GOT3 (cell line): ENCODE data around the gene WBP11.

Experiments used
- DNase-seq: peaks from one replicate; lab custom pipeline; 2025; ENCODE audit warnings: mixed read lengths; lab: John Stamatoyannopoulos, UW

Gene WBP11

DNA sequence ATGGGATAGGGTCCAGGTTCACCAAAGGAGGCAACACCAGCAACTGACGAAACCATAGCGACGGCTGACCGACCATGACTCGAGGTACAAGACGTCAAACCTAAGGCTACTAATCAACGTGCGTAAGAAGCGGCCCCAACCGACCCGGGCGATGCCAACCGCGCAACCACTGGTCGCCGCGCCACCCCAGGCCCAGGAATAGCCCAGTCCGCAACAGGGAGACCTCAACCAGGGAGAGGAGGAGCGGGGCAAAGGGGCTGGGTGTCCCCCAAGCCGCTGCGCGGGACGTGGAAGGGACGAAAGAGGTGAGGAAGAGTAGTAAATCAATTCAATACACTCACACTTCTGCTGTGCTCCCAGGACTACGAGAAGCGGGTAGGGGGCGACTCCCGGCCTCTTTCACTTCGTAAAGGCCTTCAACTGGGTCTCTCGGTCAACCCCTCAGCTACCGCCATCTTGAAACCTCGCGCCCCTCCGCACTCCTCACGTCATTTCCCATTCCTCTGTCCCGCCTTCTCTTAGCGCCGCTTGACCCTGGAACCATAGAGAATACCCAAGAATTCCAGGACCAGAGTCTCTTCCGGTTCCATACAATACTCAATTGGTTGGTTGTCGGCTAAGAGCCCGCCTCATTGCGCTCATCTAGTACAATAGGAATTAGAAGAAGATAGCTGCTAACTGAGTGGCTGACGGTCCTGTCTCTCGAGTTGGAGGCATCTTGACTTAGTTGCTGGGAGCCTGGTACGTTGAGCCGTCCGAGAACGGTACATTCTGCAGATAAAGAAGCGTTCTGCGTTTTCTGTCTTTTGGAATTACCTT is at the start of gene WBP11, which contains the start of gene C12orf60:
TSS of gene WBP11 (minus strand) at position 468 of the 819 bp plus-strand sequence. CDS start 2,095 bp downstream, outside the sequence.
TSS of gene C12orf60 (plus strand) at position 660 of the 819 bp plus-strand sequence. CDS start 19,266 bp downstream, outside the sequence.
- peak; percentile 74 for DNase-seq

DNA sequence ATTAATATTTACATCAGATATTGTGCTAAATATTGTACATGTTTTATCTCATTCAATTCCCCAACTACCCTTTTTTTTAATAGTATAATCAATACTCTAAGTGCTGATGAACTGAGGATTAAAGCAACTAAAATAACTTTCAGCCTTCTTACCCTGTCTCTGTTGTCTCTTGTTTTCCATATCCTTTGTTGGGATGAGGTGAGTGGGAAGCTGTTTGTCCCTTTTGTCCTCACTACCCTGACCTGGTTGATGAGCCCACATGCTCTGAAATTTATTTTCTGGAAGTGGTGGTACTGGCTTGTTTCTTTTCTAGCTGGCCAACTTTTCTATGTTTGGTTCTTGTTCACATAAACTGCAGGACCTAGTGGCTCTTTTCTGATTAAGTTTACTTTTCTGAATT is 49.6 kb upstream of the WBP11 start:
- no peak for DNase-seq

DNA sequence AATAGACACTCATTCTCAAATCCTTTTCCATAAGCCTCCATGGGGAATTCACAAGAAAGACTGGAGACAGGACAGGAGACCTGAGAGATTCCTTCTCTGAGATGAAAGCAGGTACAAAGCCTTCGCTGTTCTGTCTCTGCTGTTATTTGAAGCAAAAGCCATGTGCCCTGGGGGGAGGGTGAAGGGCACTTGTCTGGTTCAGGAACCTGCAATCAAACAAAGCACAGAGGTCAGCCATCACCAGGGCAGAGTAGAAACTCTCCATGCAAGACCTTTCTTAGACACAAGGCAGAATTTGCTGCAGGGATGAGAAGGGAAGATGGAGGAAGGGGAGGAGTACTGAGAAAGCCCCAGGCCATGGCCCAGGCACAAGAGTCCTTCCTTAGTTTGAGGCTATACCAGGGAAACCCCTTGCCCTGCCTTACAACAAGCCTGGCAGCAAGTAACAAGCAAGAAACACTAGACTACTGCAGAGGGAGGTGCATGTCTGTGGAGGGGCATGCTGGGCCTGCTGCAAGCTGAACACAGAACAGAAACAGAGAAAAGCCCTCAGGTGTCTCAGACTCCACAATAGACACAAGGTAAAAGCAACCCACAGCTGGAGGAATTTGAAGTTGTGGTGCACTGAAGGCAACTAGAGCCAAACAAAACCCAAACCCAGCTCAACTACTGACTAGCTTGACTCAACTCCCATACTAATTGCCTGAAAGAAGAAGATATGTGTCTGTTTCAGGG is 47.8 kb upstream of the WBP11 start:
- no peak for DNase-seq

DNA sequence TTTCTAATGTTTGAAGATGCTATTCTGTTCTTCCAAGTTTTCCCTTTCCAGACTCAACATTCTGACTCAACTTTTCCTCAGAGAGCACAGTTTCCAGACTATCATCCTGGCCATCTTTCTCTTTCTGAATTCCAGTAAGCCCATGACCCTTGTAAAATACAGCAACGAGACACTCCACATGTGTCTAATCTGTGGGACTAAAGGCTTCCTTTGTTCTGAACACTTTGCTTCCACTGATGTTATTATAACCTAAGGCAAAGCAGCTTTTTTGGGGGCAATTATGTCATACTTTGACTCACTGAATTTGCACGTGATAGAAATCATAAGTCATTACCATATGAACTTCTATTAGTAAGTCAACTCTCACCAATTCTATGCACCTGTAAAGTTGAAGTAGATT is 46.4 kb upstream of the WBP11 start:
- no peak for DNase-seq

DNA sequence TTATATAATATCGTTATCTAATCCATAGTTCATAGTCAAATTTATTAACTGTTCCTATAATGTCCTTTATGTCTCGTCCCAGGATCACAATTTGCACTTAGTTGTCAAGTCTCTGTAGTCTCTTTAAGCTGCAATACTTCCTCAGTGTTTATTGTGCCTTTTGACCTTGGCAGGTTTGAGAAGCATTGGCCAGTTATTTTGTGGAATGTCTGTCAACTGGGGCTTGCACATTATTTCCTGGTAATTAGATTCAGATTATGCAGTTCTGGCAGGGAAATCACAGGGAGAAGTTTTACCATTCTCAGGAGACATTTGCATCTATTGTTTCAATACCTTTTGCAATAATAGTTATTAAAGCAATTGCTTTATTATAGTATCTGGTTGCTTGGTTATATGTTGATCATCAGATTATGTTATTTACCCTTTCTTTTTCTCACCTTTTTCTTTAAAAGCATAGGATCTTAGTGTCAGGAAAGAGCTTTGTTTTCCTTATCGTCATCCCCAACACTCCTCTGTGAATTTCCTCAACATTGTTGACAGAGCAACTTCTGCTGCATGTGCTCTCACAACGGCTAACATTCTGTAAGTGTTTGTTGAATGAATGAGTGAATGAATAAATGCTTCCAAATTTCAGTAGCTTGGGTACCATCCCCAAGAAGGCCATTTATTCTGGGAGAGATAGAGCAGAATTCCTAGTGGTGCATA is 43.8 kb upstream of the WBP11 start:
- no peak for DNase-seq

DNA sequence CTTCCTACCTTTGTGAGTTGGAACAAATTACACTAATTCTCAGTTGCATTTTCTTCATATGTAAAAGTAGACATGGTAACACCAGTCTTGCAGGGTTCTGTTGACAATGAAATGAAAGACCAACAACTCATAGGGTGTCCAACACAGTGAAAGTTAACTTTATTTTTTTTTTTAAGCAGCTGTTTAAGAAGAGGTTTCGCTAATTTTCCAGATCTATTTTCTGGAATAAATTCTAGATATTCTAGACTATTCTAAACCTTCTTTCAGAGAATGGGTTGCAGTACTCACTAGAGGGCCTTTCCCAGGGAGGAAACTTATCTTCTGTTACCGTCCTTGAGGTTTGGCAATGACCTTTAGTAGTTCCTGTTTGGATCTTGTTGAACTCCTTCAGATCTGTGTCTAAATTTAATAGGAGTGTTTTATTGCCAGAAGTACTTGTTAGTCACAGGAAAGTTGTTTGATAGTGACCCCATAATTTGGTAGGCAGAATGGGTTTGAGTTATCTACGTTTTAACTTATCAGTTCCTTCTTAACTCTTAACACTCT is 42.8 kb upstream of the WBP11 start:
- DNase-seq: no peak

DNA sequence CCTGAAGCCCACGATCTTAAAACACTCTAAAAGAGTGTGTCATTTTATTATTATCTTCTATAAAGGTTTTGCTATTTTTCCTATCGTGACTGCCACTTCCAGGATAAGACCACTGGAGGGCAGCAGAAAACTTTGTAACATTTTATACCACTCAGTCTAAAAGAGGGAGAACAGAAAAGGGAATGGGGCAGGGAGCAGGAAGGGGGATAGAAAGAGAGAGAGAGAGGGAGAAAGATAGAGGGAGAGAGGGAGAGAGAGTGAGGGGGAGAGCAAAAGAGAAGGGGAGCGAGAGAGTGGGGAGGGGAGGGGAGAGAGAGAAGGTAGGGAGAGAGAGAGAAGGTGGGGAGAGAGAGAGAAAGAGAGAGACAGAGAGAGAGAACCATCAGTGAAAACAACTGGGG is 42.1 kb upstream of the WBP11 start:
- DNase-seq: no peak

DNA sequence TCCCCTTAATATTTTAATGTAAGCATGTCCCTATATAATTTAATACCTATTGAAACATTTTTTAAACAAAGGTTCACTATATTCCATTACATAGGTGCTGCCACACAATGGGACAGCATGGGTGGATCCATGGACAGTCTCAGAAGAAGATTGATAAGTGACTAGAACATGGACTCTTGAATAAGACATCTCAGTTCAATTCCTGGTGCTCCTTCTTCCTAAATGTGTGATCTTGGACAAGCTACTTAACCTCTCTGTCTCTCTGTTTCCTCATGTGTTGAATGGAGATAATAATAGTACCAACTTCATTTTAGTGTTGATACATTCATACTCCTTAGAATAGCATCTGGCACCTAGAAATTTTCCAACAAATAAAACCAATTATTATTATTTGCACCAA is 41.1 kb upstream of the WBP11 start:
- DNase-seq: no peak

DNA sequence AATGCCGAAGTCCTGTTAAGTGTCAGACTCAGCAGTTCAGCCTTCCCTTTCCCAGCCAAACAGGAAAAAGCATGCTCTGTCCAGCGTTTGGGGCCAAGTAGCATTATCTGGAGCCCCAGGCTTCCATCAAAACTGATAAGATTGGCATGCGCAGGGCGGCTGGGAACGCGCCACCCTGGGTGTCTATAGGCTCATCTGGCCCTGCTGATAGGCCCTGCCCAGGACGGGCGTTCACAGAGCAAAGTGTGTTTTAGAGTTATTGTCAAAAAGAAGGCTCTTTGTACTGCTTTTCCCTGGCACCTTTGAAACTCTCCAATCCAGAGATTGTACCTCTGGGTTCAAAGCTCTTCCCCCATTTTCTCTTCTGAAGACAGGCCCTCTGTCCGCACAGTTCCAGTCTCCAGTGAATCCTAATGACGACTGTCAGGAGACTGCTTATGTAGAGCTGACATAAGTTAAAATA is 40.2 kb upstream of the WBP11 start, which contains the start of gene ART4:
TSS of gene ART4 (minus strand) at position 102 of the 463 bp plus-strand sequence. CDS start 413 bp downstream, outside the sequence.
- DNase-seq: no peak

DNA sequence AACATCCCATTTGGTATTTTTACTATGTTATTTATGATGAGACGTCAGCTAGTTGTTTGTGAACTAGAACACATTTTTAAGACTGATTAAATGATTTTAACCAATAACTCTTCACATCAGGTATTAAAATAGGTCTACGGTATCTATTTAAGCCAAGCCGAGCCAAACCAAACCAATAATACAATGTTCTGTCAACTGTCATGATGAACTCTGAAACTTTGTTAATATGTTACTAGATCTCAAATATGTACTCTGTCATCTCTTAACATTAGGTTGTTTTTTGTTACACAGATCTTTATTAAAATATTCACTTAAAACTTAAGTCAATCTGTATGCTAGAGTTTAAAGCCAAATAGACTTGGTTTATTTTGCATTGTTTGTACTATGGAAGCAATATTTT is 39.0 kb upstream of the WBP11 start:
- DNase-seq: no peak

DNA sequence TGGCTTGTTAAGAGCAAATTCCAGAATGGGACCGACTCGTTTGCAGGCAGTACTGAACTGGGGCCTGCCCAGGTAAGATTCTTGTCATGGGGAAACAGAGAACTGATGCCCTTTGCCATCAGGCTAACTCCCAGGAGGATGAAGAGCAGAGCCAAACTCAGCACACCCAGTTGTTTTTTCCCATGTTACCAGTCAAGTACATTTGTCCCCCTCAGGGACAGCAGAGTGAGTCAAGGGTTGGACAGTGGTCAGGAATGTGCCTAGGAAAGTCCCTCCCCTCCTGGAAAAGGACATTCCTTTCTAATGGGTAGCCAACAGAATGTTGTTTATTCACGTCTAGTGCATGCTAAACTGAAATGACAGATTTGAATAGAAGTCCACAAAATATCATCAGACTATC is 38.5 kb upstream of the WBP11 start:
- DNase-seq: no peak

DNA sequence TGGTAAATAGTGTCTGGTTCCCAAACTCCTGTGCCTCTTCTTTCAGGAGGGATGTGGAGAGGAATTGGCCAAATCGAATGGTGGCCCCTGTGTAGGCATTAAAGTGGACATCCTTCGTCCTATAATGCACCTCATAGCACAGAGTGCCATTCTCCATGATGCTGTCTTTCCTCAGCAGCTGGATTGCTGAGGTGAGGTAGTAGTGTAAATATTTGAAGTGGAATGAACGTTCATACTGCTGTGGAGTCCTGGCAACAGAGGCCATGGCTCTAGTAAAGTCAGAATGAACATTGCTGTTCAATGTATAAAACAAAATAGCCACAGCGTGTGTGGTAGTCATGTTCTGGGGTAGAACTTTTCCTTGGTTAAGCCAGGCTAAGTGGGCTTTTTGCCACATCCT is 37.3 kb upstream of the WBP11 start:
- no peak for DNase-seq

DNA sequence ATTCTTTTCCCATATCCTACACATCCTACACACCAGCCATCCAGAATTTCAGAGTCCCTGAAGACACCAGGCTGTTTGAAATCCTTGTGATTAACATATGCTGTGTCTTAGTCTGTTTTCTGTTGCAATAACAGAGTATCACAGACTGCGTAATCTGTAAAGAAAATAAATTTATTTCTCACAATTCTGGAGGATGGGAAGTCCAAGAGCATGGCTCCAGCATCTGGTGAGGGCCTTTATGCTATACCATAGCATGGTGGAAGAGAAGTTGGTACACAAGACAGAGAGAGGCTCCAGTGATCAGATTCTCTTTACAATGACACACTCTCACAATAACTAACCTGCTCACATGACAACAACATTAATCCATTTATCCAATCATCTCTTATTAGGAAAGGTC is 36.0 kb upstream of the WBP11 start:
- no peak for DNase-seq

DNA sequence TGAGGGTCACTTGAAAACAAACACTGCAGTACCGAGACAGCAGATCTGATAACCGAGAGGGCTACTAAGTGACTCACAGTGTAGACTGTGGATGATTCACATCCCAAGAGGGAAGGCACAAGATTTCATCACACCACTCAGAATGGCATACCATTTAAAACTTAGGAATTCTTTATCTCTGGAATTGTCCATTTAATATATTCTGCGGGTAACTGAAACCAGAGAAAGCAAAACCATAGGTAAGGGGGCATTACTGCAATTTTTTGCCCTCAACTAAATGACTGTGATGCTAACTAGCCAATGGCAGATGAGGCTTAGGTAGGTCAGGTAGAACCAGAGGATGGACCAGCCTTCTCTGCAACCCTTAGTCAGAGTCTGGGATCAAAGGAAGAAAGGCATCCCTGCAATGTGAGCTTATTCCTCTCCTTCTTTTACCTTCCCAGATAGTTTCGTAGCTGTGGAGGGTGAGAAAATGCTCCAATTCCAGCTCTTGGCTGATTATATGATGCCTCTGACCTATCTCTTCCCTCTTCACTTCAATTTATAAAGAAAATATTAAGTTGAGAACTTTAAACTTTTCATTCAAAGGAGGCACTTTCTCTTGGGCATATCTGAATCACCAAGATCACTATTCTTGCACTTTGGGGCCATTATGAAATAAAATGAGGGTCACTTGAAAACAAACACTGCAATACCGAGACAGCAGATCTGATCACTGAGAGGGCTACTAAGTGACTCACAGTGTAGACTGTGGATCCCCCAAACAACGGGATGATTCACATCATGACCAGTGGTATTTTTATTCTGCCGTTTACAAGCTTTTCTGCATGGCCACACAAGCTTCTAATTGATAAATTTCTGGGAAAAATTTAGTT is 33.3 kb upstream of the WBP11 start:
- DNase-seq: no peak

DNA sequence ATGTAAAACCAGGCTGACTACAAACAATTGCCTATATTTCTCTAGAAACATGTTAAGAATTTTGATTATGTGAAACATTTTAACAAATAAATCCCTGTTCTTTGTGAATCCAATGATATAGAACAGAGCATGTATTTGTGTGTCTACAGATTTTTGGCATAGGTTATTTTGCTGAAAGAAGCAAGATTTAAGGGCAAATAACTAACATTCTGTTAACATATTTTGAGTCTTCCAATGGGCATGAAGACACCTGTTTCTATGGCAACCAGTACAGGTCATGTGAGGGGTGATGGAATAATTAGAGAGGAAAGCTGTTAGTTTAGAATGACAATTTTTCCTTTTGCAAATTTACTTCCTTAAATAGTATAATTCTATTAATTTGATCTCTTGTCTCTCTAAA is 31.2 kb upstream of the WBP11 start:
- DNase-seq: no peak

DNA sequence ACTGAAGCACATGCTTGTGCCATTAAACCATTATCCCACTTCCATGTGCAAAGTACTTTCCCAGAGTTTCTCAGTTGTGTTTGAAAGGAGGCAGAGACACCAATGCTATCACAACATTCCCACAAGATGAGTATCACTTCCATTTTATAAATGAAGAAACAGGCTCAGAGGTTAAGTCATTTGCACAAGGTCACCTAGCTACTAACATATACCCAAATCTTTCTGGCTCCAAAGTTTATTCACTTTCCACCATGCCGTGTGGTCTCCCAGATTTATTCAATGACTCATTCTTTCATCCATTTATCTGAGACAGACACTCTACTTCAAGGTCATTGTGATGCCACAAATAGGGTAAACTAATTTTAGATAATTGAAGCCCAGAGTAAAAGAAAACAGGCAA is 30.7 kb upstream of the WBP11 start:
- DNase-seq: no peak

DNA sequence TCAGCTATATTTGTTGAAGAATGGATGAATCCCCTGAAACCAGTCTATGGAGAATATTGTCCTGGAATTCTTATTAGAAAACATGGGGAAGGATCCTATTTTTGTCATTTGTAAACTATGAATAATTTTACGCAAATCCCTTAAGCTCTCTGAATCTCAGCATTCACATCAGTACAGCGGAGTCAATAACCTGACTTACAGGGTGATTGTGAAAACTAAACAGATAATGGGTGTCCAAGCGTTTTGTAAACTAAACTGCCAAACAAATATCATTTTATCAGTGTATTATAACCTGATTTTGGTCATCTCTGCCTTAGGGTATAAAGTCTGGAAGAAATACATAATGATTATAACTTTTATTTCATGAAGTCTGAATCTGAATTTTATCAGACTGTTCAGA is 30.1 kb upstream of the WBP11 start:
- no peak for DNase-seq

DNA sequence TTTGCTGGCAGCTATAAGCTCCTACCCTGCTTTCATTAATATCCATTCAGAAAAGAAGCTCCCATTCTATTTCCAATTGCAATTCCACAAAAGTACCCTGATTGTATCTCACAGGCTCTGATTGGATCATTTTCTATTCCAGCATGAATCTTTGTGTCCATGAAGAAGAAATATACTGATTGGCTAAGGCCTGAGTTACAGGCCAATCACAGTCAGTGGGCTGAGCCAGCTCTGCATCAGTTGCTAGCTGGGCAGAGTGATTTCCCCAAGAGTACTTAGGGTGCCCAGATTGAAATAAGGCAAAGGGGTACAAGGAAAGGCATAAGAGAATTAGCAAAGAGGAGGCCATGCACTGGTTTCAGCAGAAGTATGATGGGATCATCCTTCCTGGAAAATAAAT is 25.6 kb upstream of the WBP11 start:
- DNase-seq: no peak

DNA sequence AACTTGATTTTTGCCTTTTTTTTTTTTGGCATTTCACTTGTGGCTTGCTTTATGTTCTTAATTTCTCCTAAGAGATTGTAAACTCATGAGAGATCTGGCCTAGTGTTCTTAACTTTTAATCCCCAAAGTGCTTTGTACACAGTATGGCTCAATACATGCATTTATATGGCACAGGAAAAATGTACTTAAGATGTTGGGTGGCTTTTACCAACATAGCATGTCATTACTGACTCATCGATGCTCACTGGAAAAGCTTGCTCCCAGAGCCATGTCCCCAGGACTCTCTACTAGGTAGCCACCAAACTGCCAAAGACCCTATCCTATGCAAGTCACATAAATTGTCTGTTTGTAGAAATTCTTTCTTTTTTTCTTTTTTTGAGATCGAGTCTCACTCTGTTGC is 23.8 kb upstream of the WBP11 start:
- DNase-seq: no peak

DNA sequence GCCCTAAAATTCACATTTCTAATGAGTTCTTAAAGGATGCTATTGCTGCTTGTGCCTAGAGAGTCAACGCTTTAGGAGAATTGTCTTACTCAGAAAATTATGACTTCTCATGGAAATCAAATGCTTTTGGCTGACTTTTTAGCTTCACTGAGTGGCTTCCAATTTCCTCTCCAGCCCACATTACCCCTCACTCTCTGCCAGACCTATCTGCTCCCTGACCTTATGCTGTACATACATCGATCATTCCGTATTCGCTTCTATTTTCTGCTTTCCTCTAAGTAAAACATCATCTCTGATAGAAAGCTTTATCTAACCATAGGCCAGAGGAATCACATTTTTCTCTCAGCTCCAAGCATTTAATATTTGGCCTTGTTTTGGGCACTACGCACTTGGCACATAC is 23.2 kb upstream of the WBP11 start:
- no peak for DNase-seq

DNA sequence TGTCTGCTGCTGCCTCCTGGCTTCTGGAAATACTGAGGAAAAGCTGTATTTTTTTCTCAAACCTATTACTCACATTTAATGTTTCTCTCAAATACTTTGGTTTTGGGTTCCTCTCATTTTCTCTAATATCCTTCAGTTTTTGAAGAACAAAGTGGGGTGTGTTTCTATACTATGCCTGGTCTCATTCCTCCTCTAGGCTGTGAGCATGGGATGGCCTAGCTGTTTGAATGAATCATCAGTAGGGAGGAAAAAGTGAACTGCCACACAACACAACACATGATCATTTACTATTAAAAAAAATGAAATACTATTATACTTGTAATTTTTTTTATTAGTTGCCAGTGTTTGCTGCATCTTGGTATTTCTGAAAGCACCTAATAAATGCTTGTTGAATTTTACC is 22.0 kb upstream of the WBP11 start:
- DNase-seq: no peak
